HG02884 (cell line): ENCODE measurements around the gene ALB.
A peak's percentile ranks its signal among the peaks of the same experiment; 100 is the strongest.

Experiments
- ATAC-seq: cut with Tn5 transposase; IDR thresholded peaks from one replicate; pipeline ENCODE4 v1.9.1; 2021; ENCODE audit warnings: mild to moderate bottlenecking, moderate library complexity; ENCODE audit not compliant: unreplicated experiment

Gene ALB

GRCh38 chr4:73429118-73429517 is 25.0 kb downstream of the ALB start:
- ATAC-seq, result no peak

DNA sequence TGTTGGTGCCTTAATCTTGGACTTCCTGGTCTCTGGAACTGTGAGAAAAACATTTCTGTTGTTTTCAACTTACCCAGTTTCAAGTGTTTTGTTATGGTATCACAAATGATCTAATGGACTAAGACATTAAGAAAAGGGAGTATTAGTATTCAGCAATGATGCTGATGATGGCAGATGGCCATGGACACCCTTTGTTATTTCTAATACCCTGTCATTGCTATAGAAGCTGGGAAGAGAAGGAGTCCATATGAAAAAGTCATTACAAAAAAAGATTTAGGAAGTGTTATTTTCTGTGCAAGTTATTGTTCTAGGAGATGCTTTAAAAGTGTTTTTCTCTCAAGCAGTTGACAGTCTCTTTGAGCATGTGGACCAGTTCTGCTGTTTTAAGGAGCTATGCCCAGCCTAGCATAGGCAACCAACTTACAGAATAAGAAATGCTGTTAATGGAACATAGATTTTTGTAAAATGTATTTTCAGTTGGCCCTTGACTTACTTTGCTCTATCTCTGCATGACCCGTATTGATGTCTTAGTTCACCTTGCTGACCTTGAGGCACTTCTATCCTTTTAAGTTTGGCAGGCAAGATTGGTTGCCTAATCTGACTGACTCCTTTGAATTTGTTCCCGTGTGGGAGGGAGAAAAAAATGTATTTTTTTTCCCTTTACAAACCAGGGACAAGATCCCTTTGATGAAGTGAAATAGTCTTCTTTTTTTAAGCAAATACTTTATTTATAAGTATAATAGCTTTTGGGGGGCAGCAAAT is 25.9 kb downstream of the ALB start:
- no peak for ATAC-seq

DNA sequence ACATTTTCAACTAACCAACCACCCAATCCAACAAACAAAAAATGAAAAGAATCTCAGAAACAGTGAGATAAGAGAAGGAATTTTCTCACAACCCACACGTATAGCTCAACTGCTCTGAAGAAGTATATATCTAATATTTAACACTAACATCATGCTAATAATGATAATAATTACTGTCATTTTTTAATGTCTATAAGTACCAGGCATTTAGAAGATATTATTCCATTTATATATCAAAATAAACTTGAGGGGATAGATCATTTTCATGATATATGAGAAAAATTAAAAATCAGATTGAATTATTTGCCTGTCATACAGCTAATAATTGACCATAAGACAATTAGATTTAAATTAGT is 27.7 kb downstream of the ALB start:
- ATAC-seq, result no peak

- no peak for ATAC-seq
These were observed 28.3 kb downstream of the ALB start for GRCh38 chr4:73432169-73433000.

- ATAC-seq, result no peak
These were observed 29.1 kb downstream of the ALB start for GRCh38 chr4:73433140-73433539.

GRCh38 chr4:73434311-73434710 is 30.2 kb downstream of the ALB start:
- ATAC-seq, result no peak

DNA sequence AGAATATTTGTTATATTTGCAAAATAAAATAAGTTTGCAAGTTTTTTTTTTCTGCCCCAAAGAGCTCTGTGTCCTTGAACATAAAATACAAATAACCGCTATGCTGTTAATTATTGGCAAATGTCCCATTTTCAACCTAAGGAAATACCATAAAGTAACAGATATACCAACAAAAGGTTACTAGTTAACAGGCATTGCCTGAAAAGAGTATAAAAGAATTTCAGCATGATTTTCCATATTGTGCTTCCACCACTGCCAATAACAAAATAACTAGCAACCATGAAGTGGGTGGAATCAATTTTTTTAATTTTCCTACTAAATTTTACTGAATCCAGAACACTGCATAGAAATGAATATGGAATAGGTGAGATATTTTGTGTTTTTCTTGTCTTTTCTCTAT is 31.9 kb downstream of the ALB start, which contains the start of gene AFP:
Gene AFP (plus strand): TSS at position 238 of the 400 bp plus-strand sequence. CDS start 42 bp downstream, at position 280.
- no peak for ATAC-seq

DNA sequence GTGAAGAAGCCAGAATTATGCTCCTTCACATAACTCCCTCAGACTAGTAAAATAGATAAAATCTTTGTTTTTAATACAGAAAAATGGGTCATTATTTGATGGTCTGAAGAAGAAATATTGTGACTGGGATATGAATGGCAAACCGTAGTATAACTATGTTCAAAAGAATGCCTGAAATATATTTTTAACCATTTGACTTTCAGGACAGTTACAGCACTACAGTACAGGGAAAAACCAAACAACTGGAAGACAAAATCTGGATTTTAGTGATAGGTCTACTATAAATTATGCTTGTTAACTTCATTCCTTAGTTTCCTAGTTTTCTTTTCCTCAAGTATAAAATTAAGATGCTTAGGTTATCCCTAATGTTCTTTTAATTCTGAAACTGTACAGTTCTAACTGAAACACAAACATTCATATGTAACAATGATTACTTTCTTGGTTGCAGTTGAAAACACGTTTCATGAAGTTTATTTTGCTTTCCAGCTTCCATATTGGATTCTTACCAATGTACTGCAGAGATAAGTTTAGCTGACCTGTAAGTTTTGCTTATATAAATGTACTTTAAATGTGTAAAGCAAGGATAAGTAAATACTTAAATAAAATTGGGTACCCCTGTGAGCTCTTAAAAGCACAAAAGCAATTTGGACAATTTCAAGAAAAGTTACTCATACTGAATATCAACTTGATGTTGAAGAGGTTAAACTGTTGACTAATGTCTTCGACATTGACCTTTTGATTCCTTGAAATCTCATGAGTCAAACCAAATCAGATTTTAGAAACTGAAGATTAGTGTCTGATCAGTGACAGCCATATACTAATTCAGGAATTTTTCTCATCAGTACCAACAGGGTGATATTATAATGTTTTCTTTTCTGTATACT is 32.8 kb downstream of the ALB start:
- no peak for ATAC-seq

- no peak for ATAC-seq
These were observed 33.5 kb downstream of the ALB start for GRCh38 chr4:73437558-73437956.

DNA sequence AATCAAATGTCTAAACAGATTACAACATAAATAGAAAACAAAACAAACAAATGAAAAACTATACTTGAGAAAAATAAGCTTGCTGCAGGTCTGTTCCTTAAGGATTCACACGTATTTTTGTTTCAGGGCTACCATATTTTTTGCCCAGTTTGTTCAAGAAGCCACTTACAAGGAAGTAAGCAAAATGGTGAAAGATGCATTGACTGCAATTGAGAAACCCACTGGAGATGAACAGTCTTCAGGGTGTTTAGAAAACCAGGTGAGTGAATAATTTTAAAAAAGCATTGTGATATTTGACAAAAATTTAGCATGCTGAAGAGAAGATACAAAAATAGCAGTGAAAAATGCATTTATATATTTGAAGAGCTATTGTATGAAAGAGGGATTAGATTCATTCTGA is 34.0 kb downstream of the ALB start:
- no peak for ATAC-seq

GRCh38 chr4:73438582-73439215 is 34.6 kb downstream of the ALB start:
- no peak for ATAC-seq

- no peak for ATAC-seq
These were observed 35.4 kb downstream of the ALB start for GRCh38 chr4:73439445-73439844.

DNA sequence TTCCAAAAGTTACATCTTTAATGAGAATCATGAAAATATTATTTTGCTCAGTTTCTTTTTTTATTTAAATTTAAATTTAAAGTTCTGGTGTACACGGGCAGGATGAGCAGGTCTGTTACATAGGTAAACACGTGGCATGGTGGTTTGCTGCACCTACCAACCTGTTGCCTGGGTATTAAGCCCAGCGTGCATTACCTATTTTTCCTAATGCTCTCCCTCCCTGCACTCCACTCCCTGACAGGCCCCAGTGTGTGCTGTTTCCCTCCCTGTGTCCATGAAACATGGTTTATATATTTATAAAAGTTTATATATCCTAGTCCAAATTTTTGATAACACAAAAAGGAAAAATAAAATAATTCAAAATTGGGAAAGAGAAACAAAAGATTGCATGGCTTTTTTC is 35.9 kb downstream of the ALB start:
- ATAC-seq, result no peak

GRCh38 chr4:73440653-73441052 is 36.6 kb downstream of the ALB start:
- ATAC-seq, result no peak

DNA sequence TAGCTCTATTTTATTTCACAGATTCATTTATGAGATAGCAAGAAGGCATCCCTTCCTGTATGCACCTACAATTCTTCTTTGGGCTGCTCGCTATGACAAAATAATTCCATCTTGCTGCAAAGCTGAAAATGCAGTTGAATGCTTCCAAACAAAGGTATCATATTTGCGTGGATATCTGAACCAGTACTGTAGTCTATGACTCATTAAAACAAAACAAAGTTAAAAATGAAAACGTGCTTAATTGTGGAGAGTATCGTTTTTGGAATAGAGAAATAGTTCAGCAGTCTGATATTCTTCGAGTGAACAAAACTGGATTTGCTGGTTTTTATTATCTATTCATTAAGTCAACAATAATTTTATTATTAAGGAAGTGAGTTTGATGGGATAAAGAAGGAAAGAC is 38.2 kb downstream of the ALB start:
- ATAC-seq, result no peak

GRCh38 chr4:73443224-73443623 is 39.1 kb downstream of the ALB start:
- ATAC-seq, result no peak

GRCh38 chr4:73445383-73446335 is 41.6 kb downstream of the ALB start:
- no peak for ATAC-seq

- ATAC-seq, result peak; percentile 99
These were observed 42.4 kb downstream of the ALB start for GRCh38 chr4:73446336-73446938.

- ATAC-seq, result no peak
These were observed 43.6 kb downstream of the ALB start for GRCh38 chr4:73447671-73448070.
